Fibroblast of skin of back (primary cell): ENCODE measurements around the gene PTPRN2.

ENCODE experiments used
- DNase-seq: peaks from one replicate; pipeline ENCODE4 v3.0.0-alpha.2; 2013

PTPRN2 gene

GRCh38 chr7:158017111-158018097 is 570.2 kb downstream of the PTPRN2 start:
- DNase-seq = no peak

- peak; percentile 1 for DNase-seq
Observed at GRCh38 chr7:158016180-158017097, 571.2 kb downstream of the PTPRN2 start.

GRCh38 chr7:158015403-158016179 is 572.0 kb downstream of the PTPRN2 start:
- DNase-seq = no peak

- DNase-seq = no peak
Observed at GRCh38 chr7:158014976-158015375, 572.6 kb downstream of the PTPRN2 start.

GRCh38 chr7:158013085-158013668 is 574.4 kb downstream of the PTPRN2 start:
- no peak for DNase-seq

GRCh38 chr7:158011941-158012340 is 575.7 kb downstream of the PTPRN2 start:
- DNase-seq = no peak

- DNase-seq = no peak
Observed at GRCh38 chr7:158010961-158011693, 576.5 kb downstream of the PTPRN2 start.

GRCh38 chr7:158009886-158010285 is 577.7 kb downstream of the PTPRN2 start:
- no peak for DNase-seq

GRCh38 chr7:158008267-158008666 is 579.4 kb downstream of the PTPRN2 start:
- no peak for DNase-seq

GRCh38 chr7:158007697-158008257 is 579.8 kb downstream of the PTPRN2 start:
- DNase-seq = no peak

- no peak for DNase-seq
Observed at GRCh38 chr7:158006841-158007696, 580.6 kb downstream of the PTPRN2 start.

GRCh38 chr7:158005531-158005930 is 582.1 kb downstream of the PTPRN2 start:
- no peak for DNase-seq

GRCh38 chr7:158004123-158004490 is 583.5 kb downstream of the PTPRN2 start:
- no peak for DNase-seq

GRCh38 chr7:158003441-158004122 is 584.0 kb downstream of the PTPRN2 start:
- no peak for DNase-seq

- no peak for DNase-seq
Observed at GRCh38 chr7:158002486-158003080, 585.0 kb downstream of the PTPRN2 start.

GRCh38 chr7:158001621-158002320 is 585.9 kb downstream of the PTPRN2 start:
- DNase-seq = no peak

- DNase-seq = no peak
Observed at GRCh38 chr7:158001003-158001402, 586.6 kb downstream of the PTPRN2 start.

GRCh38 chr7:158000160-158000559 is 587.5 kb downstream of the PTPRN2 start:
- no peak for DNase-seq
